Osteoblast (primary cell): ENCODE results near the gene DAPK1. TPM values are rescaled to one million over a fixed set of nuclear protein-coding genes. Genes with fewer than 3 reads are reported as not detected.

ENCODE experiments used
- DNase-seq: peaks from one replicate; pipeline ENCODE4 v3.0.0; 2011; ENCODE audit warnings: low spot score, mixed read lengths; ENCODE audit not compliant: insufficient read length; ENCODE audit errors: missing footprints
- H2AFZ ChIP-seq: 2 replicates; pipeline ENCODE4 v1.6.0; 2011; ENCODE audit warnings: mild to moderate bottlenecking, low read length
- H3K27ac ChIP-seq: 2 replicates; pipeline ENCODE4 v1.5.1; 2011; ENCODE audit warnings: mild to moderate bottlenecking, low read depth, low read length, moderate library complexity
- H3K27me3 ChIP-seq: 2 replicates; pipeline ENCODE4 v1.6.0; 2012; ENCODE audit warnings: mild to moderate bottlenecking, control low read depth, inconsistent platforms, low read length, moderate library complexity; ENCODE audit not compliant: insufficient read depth
- H3K36me3 ChIP-seq: 2 replicates; pipeline ENCODE4 v1.5.1; 2011; ENCODE audit warnings: mild to moderate bottlenecking, low read length, control low read depth, moderate library complexity; ENCODE audit not compliant: insufficient read depth
- H3K4me1 ChIP-seq: 2 replicates; pipeline ENCODE4 v1.5.1; 2011; ENCODE audit warnings: mild to moderate bottlenecking, low read length, control low read depth, moderate library complexity; ENCODE audit not compliant: insufficient read depth
- H3K4me2 ChIP-seq: 2 replicates; pipeline ENCODE4 v1.6.0; 2011; ENCODE audit warnings: mild to moderate bottlenecking, low read length; ENCODE audit not compliant: insufficient read depth
- H3K4me3 ChIP-seq: fragments of 200-600 bp; sonication (generic); 3 replicates; pipeline ENCODE4 v1.5.1; 2012; ENCODE audit warnings: mild to moderate bottlenecking, low read length, inconsistent platforms; ENCODE audit not compliant: insufficient read depth
- H3K79me2 ChIP-seq: 2 replicates; pipeline ENCODE4 v1.6.0; 2012; ENCODE audit warnings: mild to moderate bottlenecking, low read length, control low read depth, inconsistent platforms; ENCODE audit not compliant: insufficient read depth
- H3K9me3 ChIP-seq: 2 replicates; pipeline ENCODE4 v1.5.1; 2011; ENCODE audit warnings: low read depth, low read length, control low read depth
- H4K20me1 ChIP-seq: 2 replicates; pipeline ENCODE4 v1.6.0; 2012; ENCODE audit warnings: mild to moderate bottlenecking, low read length, control low read depth; ENCODE audit not compliant: insufficient read depth
- total RNA-seq: library from RNA; depleted of rRNA; stranded (reverse); fragments of >200 nt; gene quantifications from 2 replicates; pipeline ENCODE4 v1.2.3, GENCODE V29; 2012
- TF ChIP-seq, protein P1 (sequence below): IDR thresholded peaks from 2 replicates; pipeline ENCODE4 v1.5.1; 2011; ENCODE audit warnings: mild to moderate bottlenecking, low read depth, low read length, moderate library complexity; ENCODE audit errors: extremely low read depth

Gene DAPK1
- total RNA-seq, 1 donor: 55.4 TPM

DNA sequence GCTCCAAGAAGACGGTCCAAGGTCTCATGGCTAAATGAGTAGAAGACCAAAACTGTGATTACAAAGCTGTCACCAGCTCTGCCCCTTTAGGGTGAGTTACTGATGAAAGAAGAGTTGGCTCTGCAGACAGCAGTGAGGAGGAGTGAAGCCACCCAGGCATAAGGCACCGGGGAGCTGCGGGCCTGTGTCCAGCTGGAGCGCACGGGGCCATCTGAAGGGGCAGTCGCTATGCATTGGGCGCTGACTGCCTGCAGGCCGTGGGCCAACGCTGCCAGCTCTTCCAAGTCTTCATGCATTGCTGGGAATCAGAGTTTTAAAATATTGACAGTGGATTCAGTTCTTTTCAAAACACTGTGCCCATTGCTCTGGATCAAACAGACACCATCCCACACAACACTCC is 70.3 kb downstream of the DAPK1 start:
- Histone ChIP-seq H4K20me1 (no peaks in the 10 kb centered on the region), H3K27ac (no peak overlapping the region), H3K4me2 (no peak overlapping the region), H3K36me3 (no peaks in the 10 kb centered on the region), H3K27me3 (peaks cover 3% of the 10 kb centered on the region), H3K4me3 (no peak overlapping the region), H2AFZ (no peak overlapping the region), H3K4me1 (no peaks in the 10 kb centered on the region), H3K9me3 (no peaks in the 10 kb centered on the region), H3K79me2 (no peaks in the 10 kb centered on the region)
- DNase-seq: no peak
- TF ChIP-seq, protein P1, sequence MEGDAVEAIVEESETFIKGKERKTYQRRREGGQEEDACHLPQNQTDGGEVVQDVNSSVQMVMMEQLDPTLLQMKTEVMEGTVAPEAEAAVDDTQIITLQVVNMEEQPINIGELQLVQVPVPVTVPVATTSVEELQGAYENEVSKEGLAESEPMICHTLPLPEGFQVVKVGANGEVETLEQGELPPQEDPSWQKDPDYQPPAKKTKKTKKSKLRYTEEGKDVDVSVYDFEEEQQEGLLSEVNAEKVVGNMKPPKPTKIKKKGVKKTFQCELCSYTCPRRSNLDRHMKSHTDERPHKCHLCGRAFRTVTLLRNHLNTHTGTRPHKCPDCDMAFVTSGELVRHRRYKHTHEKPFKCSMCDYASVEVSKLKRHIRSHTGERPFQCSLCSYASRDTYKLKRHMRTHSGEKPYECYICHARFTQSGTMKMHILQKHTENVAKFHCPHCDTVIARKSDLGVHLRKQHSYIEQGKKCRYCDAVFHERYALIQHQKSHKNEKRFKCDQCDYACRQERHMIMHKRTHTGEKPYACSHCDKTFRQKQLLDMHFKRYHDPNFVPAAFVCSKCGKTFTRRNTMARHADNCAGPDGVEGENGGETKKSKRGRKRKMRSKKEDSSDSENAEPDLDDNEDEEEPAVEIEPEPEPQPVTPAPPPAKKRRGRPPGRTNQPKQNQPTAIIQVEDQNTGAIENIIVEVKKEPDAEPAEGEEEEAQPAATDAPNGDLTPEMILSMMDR: no peak

DNA sequence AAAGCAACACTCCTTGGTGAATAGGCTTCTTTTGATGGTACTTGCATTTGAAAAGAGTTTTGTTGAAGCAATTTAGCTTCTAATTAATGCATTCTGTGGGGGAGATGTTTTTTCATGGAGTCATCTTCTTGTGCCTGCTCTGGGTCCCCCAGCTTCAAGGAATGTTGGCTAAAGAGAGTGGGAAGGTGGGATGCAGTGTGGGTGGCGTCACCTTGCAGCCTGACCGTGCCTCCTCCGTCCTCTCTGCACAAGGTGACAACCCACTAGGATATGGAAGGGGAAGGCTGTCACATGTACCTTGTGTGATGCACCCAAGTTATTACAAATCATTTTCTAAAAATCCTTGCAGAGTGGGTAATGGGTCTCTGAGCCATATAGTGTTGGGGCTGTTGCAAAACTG is 70.7 kb downstream of the DAPK1 start:
- DNase-seq: no peak
- no peaks in the 10 kb centered on the region for H3K27me3 ChIP-seq
- no peaks in the 10 kb centered on the region for H3K79me2 ChIP-seq
- no peak overlapping the region for H3K27ac ChIP-seq
- H3K4me1 ChIP-seq: no peaks in the 10 kb centered on the region
- H3K4me3 ChIP-seq: no peak overlapping the region
- H2AFZ ChIP-seq: no peak overlapping the region
- no peaks in the 10 kb centered on the region for H4K20me1 ChIP-seq
- H3K36me3 ChIP-seq: no peaks in the 10 kb centered on the region
- H3K4me2 ChIP-seq: no peak overlapping the region
- no peaks in the 10 kb centered on the region for H3K9me3 ChIP-seq
- TF ChIP-seq, protein P1: no peak

DNA sequence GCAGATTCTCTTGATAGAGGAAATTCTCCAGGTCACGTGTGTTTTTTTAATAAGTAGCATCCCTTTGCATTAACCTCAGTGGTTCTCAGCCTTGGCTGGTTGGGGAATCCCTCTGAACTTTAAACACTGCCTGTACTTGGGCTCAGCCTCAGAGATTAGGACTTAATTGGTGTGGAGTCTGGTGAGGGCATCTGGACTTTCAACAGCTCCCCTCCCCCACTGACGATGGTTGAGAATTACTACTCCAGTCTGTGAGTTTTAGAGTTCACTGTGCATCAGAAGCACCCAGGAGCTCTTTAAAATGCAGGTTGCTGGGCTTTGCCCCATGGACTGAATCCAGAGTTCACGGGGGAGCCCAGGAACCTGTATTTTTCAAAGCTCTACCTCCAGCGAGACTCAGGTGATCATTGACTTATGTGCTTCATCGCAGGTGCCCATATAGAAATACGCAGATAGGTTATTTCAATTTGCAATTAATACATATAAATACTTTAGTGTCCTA is 71.4 kb downstream of the DAPK1 start:
- DNase-seq: no peak

DNA sequence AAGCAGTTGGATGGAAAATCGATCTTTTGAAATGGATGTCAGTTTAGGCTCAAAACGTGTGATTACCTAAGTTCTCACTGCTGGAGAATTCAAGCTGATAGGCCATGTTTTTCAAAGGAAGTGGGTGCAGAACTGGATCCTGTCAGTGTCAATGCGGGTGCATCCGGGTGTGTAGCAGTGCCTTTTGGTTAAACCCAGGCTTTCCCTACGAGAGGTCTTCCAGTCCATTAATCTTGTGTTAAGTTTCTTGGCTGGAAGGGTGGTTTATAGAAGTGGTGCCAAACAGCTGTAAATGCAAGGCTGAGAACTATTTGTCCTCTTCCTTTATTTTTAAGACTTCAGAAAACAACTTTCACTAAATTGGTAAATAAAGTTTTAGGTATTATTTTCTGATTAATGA is 71.9 kb downstream of the DAPK1 start:
- no peak overlapping the region for H3K4me3 ChIP-seq
- no peak overlapping the region for H2AFZ ChIP-seq
- no peaks in the 10 kb centered on the region for H3K27me3 ChIP-seq
- H4K20me1 ChIP-seq: no peaks in the 10 kb centered on the region
- no peaks in the 10 kb centered on the region for H3K36me3 ChIP-seq
- H3K4me1 ChIP-seq: no peaks in the 10 kb centered on the region
- TF ChIP-seq, protein P1: no peak
- no peaks in the 10 kb centered on the region for H3K9me3 ChIP-seq
- peak; percentile 48 for DNase-seq
- H3K27ac ChIP-seq: no peak overlapping the region
- H3K79me2 ChIP-seq: no peaks in the 10 kb centered on the region
- H3K4me2 ChIP-seq: no peak overlapping the region

More for the DNA sequence above, 71.4 kb downstream of the DAPK1 start:
- no peak overlapping the region for H2AFZ ChIP-seq
- no peaks in the 10 kb centered on the region for H4K20me1 ChIP-seq
- no peaks in the 10 kb centered on the region for H3K27me3 ChIP-seq
- H3K79me2 ChIP-seq: no peaks in the 10 kb centered on the region
- H3K9me3 ChIP-seq: no peaks in the 10 kb centered on the region
- no peak overlapping the region for H3K27ac ChIP-seq
- no peaks in the 10 kb centered on the region for H3K36me3 ChIP-seq
- no peak overlapping the region for H3K4me3 ChIP-seq
- no peak overlapping the region for H3K4me2 ChIP-seq
- TF ChIP-seq, protein P1: no peak
- H3K4me1 ChIP-seq: no peaks in the 10 kb centered on the region
